ENCODE results near the gene ZMYND19.

- TF ChIP-seq POLR2A (IDR thresholded peaks at IDR 0.05) (peak; percentile 52 to 81 (median 75)), CTCF (IDR thresholded peaks at IDR 0.05) (no peak)
These were observed 21.6 kb upstream of the ZMYND19 start for GRCh38 chr9:137611623-137612609.
